ENCODE data around the gene BBS10.
"Not testable (repeated sequence)": the region's sequence is repeated elsewhere in the genome, so short reads cannot be mapped to it uniquely, and the experiment has no call there.

The BBS10 gene

DNA sequence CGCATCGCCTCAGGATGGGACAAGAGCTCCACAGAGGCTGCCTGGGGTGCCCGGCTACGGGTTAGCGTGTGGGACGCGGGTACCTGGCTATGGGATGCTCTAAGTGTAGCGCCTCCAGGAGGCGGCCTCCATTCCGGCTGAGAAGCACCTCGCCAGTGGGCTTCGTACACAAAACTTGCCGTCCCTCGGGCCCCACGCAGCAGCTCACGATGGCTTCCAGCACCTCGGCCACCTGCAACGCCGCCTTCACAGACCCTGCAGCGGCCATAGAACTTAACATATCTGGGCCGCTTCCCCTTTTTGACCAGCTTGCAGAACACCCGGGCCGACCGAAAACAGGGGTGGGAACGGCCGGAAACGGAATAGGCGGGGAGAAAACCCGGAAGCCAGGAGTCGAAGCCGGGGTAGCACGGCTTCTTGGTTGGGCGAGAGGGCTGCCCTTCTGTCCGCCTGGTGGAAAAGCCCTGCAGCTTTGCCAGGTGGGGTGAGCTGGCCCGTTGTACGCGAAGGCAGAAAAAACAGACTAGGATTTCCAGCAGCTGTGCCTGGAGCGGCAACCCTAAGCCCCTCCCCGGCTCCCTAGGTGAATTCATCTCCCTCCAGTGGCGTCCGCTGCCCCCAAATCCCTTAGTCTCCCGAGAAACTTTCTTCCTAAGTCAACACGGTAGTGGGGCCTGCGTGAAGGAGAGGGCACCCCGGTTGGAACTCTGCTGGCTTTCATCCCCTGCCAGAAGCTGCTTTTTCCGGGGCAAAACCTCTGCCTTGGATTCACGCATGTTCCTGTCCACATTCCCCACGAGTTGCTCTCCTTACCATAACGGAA lies at the start of gene BBS10:
BBS10 (minus strand) TSS at position 337 of the 823 bp plus-strand sequence; CDS start at position 280, 57 bp downstream.
- peaks cover 6 to 22% of the 10 kb centered on the region in 2 donors for H3K4me1 Mint-ChIP-seq
- H3K9me3 Mint-ChIP-seq, result no peaks in the 10 kb centered on the region
- peak; percentile 97 to 98 for ATAC-seq (replicated peaks)
- no peaks in the 10 kb centered on the region for H3K27me3 Mint-ChIP-seq
- H3K4me3 Mint-ChIP-seq, result peak within 1 kb of the TSS; percentile 90 to 92
- peak; percentile 93 for DNase-seq
- H3K27ac Mint-ChIP-seq, result peak within 1 kb of the TSS; percentile 96
- peaks cover 3 to 6% of the 10 kb centered on the region in 2 donors for H3K36me3 Mint-ChIP-seq

DNA sequence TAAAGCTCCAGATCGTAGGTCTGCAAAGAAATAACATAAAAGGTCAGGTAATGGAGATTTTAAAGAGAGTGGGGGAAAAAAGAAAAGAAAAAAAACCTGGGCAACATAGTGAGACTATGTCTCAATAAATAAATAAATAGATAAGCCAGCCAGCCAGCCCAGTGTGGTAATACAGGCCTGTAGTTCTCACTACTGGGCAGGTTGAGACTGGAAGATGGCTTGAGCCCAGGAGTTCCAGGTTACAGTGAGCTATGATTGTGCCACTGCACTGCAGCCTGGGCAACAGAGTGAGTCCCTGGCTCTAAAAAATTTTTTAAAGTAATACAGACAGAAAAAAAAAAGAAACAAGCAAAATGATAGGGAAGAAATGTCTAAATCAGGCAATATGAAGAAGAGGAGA lies 43.2 kb upstream of the BBS10 start:
- H3K27me3 Mint-ChIP-seq, result no peaks in the 10 kb centered on the region
- peaks cover 18 to 40% of the 10 kb centered on the region in 2 donors for H3K36me3 Mint-ChIP-seq
- DNase-seq (no peak), ATAC-seq (replicated peaks) (no peak)
- no peaks in the 10 kb centered on the region for H3K9me3 Mint-ChIP-seq
- no peaks in the 10 kb centered on the region for H3K4me1 Mint-ChIP-seq
- H3K4me3 Mint-ChIP-seq, result no peak overlapping the region
- no peak overlapping the region for H3K27ac Mint-ChIP-seq

DNA sequence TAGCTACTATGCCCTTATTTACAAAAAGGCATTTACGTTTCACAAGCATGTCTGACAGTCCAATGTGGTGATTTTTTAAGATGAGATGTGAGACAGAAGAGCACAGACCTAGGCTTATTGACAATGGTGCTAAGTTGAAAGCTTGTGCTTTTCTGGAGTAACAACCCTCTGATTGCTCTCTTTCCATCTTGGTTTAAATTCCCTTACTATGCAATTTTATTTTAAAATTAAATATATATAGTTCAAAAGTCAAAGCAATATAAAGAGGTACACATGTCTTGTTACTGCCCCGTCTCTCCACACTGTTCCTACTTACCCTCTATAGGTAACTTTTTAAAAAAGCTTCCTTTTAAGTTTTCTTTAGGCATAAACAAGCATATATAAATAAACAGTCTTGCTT lies 39.4 kb upstream of the BBS10 start:
- Mint-ChIP-seq H3K36me3 (peaks cover 23 to 49% of the 10 kb centered on the region in 2 donors), H3K27me3 (no peaks in the 10 kb centered on the region), H3K9me3 (no peaks in the 10 kb centered on the region), H3K27ac (no peak overlapping the region), H3K4me1 (no peaks in the 10 kb centered on the region), H3K4me3 (no peak overlapping the region)
- ATAC-seq (replicated peaks) (no peak), DNase-seq (no peak)

DNA sequence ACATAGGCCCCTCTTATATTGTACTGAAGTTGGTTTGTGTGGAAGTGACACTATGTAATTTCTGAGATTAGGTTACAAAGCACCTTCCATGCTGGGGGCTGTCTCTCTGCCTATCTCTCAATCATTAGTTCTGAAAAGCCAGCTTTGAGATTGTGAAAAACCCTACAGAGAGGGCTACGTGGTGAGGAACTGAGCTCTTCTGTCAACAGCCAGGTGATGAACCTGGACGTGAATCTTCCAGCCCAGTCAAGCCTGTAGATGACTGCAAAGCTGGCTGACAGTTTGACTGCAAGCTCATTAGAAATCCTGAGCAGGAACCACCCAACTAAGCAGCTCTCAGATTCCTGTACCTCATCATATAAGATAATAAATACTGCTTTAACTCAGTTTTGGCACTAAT lies 36.3 kb upstream of the BBS10 start:
- Mint-ChIP-seq H3K27me3 (no peaks in the 10 kb centered on the region), H3K36me3 (peaks cover 23 to 46% of the 10 kb centered on the region in 2 donors), H3K9me3 (no peaks in the 10 kb centered on the region), H3K4me3 (no peak overlapping the region), H3K4me1 (no peaks in the 10 kb centered on the region), H3K27ac (no peak overlapping the region)
- ATAC-seq (replicated peaks), result no peak
- DNase-seq, result no peak

DNA sequence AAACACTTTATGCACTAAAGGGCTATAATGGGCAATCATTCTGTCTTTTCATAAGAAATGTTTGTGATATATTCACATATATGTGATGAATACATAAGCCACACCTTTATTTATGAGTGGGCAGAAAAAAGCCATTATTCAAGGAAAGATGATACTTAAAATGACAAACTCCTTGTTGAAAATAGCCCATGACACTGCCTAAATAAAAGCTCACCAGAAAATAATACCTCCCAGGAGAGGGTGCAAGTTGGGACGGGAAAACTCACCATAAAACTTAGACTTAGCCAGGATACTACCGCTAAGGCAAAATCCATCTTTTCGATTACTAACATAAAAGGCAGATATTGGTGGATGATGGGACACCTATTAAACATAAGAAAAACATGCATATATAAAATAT lies 35.8 kb upstream of the BBS10 start:
- Mint-ChIP-seq H3K9me3 (no peaks in the 10 kb centered on the region), H3K4me3 (no peak overlapping the region), H3K36me3 (peaks cover 27 to 47% of the 10 kb centered on the region in 2 donors), H3K4me1 (peaks cover 0 to 2% of the 10 kb centered on the region in 2 donors), H3K27me3 (no peaks in the 10 kb centered on the region), H3K27ac (no peak overlapping the region)
- ATAC-seq (replicated peaks) (no peak), DNase-seq (no peak)

DNA sequence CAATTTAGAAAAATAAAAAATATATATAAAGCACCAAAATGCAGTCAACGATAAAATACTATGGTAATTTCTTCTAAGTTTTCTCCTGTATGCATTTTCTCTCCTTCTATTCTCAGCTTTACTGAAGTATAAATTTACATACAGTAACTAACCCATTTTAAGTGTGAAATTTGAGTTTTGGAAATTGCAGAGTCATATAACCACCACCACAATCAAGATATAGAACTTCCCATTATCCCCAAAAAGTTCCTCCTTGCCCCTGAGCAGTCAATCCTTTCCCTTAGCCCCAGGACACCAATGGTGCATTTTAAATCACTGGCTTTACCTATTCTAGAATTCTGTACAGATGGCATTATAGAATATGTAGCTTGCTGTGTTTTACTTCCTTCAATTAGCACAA lies 31.0 kb upstream of the BBS10 start:
- ATAC-seq (replicated peaks) (no peak), DNase-seq (no peak)
- peaks cover 25 to 46% of the 10 kb centered on the region in 2 donors for H3K36me3 Mint-ChIP-seq
- no peak overlapping the region for H3K27ac Mint-ChIP-seq
- H3K9me3 Mint-ChIP-seq, result peaks cover 0 to 2% of the 10 kb centered on the region in 2 donors
- H3K4me3 Mint-ChIP-seq, result no peak overlapping the region
- H3K27me3 Mint-ChIP-seq, result no peaks in the 10 kb centered on the region
- H3K4me1 Mint-ChIP-seq, result peaks cover 0 to 2% of the 10 kb centered on the region in 2 donors

DNA sequence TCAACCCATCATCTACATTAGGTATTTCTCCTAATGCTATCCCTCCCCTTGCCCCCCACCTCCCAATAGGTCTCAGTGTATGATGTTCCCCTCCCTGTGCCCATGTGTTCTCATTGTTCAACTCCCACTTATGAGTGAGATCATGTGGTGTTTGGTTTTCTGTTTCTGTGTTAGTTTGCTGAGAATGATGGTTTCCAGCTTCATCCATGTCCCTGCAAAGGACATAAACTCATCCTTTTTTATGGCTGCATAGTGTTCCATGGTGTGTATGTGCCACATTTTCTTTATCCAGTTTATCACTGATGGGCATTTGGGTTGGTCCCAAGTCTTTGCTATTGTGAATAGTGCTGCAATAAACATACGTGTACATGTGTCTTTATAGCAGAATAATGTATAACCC lies 28.7 kb upstream of the BBS10 start:
- H3K27me3 Mint-ChIP-seq; DNase-seq; ATAC-seq (replicated peaks); H3K4me1 Mint-ChIP-seq; H3K9me3 Mint-ChIP-seq; H3K27ac Mint-ChIP-seq; H3K4me3 Mint-ChIP-seq: not testable (repeated sequence)
- peaks cover 22 to 43% of the 10 kb centered on the region in 2 donors for H3K36me3 Mint-ChIP-seq

DNA sequence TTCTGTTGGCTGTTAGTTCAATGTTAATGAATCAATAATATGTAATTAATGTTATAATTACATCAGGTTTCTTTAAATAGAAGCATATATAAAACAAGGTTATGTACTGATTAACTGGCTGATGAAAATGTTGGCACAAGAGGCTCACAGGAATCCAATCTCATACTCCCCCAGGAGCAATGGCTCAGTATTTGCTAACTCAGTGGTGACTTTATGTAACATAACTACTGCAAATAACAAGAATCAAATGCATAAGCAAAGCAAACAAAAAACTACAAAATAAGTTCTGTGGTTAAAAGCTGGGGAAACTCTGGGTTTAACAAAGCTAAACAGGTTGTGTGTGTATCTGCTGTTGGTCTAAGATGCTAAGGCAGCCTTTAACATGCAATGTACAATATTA lies 27.7 kb upstream of the BBS10 start:
- ATAC-seq (replicated peaks) (no peak), DNase-seq (no peak)
- Mint-ChIP-seq H3K4me3 (no peak overlapping the region), H3K27ac (no peak overlapping the region), H3K27me3 (no peaks in the 10 kb centered on the region), H3K36me3 (peaks cover 22 to 40% of the 10 kb centered on the region in 2 donors), H3K9me3 (peaks cover 0 to 2% of the 10 kb centered on the region in 2 donors), H3K4me1 (peaks cover 0 to 2% of the 10 kb centered on the region in 2 donors)

DNA sequence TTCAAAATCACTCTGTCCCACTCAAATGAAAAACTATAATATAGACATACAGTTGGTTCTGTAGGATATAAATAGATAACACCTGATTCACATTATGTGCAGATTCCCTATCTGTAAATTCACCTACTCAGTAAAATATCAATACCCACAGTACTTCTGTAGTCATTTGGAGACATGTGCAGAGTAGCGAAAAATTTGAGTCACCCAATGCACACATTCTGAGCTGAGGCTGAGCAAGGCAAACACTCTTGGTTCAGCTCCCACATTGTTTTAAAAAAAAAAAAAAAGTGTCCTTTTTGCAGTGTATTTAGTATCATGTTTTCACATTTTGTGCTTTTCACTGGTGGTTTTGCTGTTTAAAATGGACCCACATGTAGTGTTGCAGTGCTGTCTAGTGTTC lies 27.3 kb upstream of the BBS10 start:
- ATAC-seq (replicated peaks), result no peak
- Mint-ChIP-seq H3K9me3 (peaks cover 0 to 2% of the 10 kb centered on the region in 2 donors), H3K36me3 (peaks cover 22 to 42% of the 10 kb centered on the region in 2 donors), H3K4me3 (no peak overlapping the region), H3K27ac (no peak overlapping the region), H3K4me1 (peaks cover 0 to 2% of the 10 kb centered on the region in 2 donors), H3K27me3 (no peaks in the 10 kb centered on the region)
- DNase-seq, result no peak

DNA sequence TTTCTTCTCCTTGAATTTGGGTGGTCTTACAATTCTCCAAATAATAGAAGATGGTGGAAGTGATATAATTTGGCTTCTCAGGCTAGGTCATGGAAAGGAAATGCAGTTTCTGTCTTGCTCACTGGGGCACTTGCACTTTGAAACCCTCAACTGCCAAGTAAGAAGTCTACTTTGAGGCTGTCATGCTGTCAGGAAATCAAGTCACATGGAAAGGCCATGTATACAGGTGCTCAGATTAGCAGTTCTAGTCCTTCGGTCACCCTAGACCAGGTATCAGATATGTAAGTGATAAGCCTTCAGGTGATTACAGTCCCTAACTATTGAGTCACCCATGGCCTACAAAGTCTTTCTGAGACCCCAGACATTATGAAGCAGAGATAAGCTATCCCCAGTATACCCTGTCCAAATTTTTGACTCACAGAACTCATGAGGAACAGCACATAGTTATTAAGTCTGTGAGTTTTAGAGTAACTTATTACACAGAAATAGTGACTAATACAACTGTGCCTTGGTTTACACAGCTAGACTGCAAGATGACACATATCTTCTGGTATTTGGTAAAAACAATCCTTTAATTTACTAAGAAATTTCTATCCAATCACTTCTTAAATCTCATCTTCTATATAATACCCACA lies 26.3 kb upstream of the BBS10 start:
- Mint-ChIP-seq H3K36me3 (peaks cover 21 to 45% of the 10 kb centered on the region in 2 donors), H3K27ac (no peak overlapping the region), H3K9me3 (peaks cover 0 to 2% of the 10 kb centered on the region in 2 donors), H3K27me3 (no peaks in the 10 kb centered on the region), H3K4me1 (peaks cover 0 to 2% of the 10 kb centered on the region in 2 donors), H3K4me3 (no peak overlapping the region)
- ATAC-seq (replicated peaks) (no peak), DNase-seq (no peak)

DNA sequence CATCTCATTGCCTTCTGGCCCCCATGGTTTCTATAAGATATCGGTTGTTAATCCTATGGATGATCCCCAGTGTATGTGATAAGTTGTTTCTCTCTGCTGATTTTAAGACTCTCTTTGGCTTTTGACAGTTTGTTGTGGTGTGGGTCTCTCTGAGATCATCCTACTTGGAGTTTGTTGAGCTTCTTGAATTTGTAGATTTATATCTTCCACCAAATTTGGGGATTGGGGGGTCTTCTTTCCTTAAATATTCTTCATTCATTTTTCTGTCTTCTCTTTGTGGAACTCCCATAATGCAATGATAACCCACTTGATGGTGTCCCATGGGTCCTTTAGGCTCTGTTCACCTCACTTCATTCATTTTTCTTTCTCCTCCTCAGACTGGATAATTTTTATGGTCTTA lies 20.0 kb upstream of the BBS10 start:
- H3K27ac Mint-ChIP-seq, result no peak overlapping the region
- peaks cover 50 to 71% of the 10 kb centered on the region in 2 donors for H3K36me3 Mint-ChIP-seq

DNA sequence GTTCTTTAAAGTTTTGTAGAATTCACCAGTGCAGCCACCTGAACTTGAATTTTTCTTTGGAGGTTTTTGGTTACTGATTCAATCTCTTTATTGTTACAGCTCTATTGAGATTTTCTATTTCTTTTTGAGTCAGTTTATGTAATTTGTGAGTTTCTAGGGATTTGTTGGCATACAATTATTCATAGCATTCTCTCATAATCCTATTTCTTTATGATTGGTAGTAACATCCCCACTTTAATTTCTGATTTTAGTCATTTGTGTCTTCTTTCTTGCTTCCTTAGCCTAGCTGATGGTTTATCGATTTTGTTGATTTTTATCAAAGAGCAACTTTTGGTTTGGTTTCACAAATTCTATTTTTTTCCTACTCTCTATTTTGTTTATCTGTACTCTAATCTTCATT lies 17.9 kb upstream of the BBS10 start:
- peaks cover 0 to 21% of the 10 kb centered on the region in 2 donors for H3K4me1 Mint-ChIP-seq
- no peak overlapping the region for H3K4me3 Mint-ChIP-seq
- no peak for ATAC-seq (replicated peaks)
- no peaks in the 10 kb centered on the region for H3K27me3 Mint-ChIP-seq
- H3K9me3 Mint-ChIP-seq, result peaks cover 5 to 9% of the 10 kb centered on the region in 2 donors
- H3K36me3 Mint-ChIP-seq, result peaks cover 61 to 81% of the 10 kb centered on the region in 2 donors
- no peak for DNase-seq
- no peak overlapping the region for H3K27ac Mint-ChIP-seq

More for the DNA sequence above, 20.0 kb upstream of the BBS10 start:
- H3K27me3 Mint-ChIP-seq, result no peaks in the 10 kb centered on the region
- no peak for ATAC-seq (replicated peaks)
- no peak for DNase-seq
- H3K9me3 Mint-ChIP-seq, result peaks cover 5 to 9% of the 10 kb centered on the region in 2 donors
- H3K4me1 Mint-ChIP-seq, result peaks cover 0 to 14% of the 10 kb centered on the region in 2 donors
- H3K4me3 Mint-ChIP-seq, result no peak overlapping the region

DNA sequence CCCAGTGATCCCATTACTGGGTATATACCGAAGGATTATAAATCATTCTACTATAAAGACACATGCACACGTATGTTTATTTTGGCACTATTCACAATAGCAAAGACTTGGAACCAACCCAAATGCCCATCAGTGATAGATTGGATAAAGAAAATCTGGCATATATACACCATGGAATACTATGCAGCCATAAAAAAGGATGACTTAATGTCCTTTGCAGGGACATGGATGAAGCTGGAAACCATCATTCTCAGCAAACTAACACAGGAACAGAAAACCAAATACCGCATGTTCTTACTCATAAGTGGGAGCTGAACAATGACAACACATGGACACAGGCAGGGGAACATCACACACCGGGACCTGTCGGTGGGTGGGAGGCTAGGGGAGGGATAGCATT lies 15.9 kb upstream of the BBS10 start:
- Mint-ChIP-seq H3K4me1 (peaks cover 0 to 21% of the 10 kb centered on the region in 2 donors), H3K36me3 (peaks cover 67 to 85% of the 10 kb centered on the region in 2 donors)
- ATAC-seq (replicated peaks); H3K27me3 Mint-ChIP-seq; DNase-seq; H3K4me3 Mint-ChIP-seq; H3K27ac Mint-ChIP-seq; H3K9me3 Mint-ChIP-seq: not testable (repeated sequence)

DNA sequence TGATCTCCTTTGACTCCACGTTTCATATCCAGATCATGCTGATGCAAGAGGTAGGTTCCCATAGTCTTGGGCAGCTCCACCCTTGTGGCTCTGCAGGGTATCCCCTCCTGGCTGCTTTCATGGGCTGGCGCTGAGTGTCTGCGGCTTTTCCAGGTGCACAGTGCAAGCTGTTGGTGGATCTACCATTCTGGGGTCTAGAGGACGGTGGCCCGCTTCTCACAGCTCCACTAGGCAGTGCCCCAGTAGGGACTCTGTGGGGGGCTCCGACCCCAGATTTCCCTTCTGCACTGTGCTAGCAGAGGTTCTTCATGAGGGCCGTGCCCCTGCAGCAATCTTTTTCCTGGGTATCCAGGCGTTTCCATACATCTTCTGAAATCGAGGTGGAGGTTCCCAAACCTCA lies 12.1 kb upstream of the BBS10 start:
- Mint-ChIP-seq H3K4me3 (no peak overlapping the region), H3K9me3 (no peaks in the 10 kb centered on the region), H3K27me3 (no peaks in the 10 kb centered on the region), H3K4me1 (peaks cover 0 to 12% of the 10 kb centered on the region in 2 donors), H3K27ac (no peak overlapping the region), H3K36me3 (peaks cover 46 to 80% of the 10 kb centered on the region in 2 donors)
- DNase-seq (no peak), ATAC-seq (replicated peaks) (no peak)

DNA sequence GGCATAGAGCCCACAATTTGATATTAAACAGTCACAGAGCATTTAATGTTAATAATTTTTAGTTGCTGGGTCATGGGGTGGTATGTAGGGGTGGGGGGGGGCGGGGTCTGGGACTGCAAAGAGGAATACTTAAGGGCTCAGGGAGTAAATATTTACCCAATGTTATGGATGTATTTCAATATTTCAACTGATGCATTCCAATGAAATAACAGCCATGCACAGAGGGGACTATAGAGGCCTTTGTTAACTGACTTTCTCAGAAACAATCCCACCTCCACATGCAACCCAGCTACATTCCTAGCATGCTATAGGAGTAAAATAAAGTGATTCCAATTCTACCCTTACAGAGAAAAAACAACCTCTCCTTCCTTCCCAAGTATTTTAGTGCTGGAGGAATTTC lies 7.9 kb upstream of the BBS10 start:
- Mint-ChIP-seq H3K9me3 (no peaks in the 10 kb centered on the region), H3K27me3 (no peaks in the 10 kb centered on the region), H3K4me1 (no peaks in the 10 kb centered on the region), H3K36me3 (peaks cover 16 to 47% of the 10 kb centered on the region in 2 donors), H3K27ac (no peak overlapping the region), H3K4me3 (no peak overlapping the region)
- ATAC-seq (replicated peaks) (no peak), DNase-seq (no peak)
